K562 (cell line): ENCODE results near the gene ARHGEF17. TPM values are rescaled to one million over a fixed set of nuclear protein-coding genes. Genes with fewer than 3 reads are reported as not detected.

Experiments
- ATAC-seq: fragments of 200-7000 bp; cut with Tn5 transposase; 3 replicates; pipeline ENCODE4 v1.9.1; 2020; ENCODE audit warnings: moderate library complexity
- BruUV-seq: library from RNA; stranded (reverse); fragments of 400-500 nt; replicated peaks from 2 replicates; lab custom pipeline; 2021; lab: Mats Ljungman, UMichigan
- CTCF ChIA-PET: fragments of 300-600 bp; formaldehyde crosslinking; extraction: SDS; loops from one replicate; lab custom pipeline; 2021; ENCODE audit warnings: low intra/inter-chr PET ratio; lab: Yijun Ruan, JAX
- POLR2A ChIA-PET: fragments of 300-600, 350-650 bp; sonication (Branson Sonifier 250); formaldehyde crosslinking; extraction: SDS; loops from one replicate; lab custom pipeline; 2021; ENCODE audit warnings: antibody characterized with exemption, inconsistent platforms; lab: Yijun Ruan, JAX
- DNase-seq, 4 experiments: peaks; one replicate each; pipeline versions ENCODE4 v3.0.0 to v3.0.0-alpha.2; 2011 to 2018; ENCODE audit warnings: low spot score in 3 of 4, mixed read lengths in 3 of 4; ENCODE audit errors: extremely low read depth in 1 of 4
- FAIRE-seq: peaks from 2 replicates; lab custom pipeline; 2011; peaks lifted over from hg19 to GRCh38; lab: Jason Lieb, UNC
- H2AFZ ChIP-seq: 2 replicates; pipeline ENCODE4 v1.6.0; 2011; ENCODE audit warnings: low read depth, low read length, control low read depth, inconsistent platforms
- H3K27ac ChIP-seq: fragments of 200-600 bp; 3 replicates; pipeline ENCODE4 v1.8.0; 2011; ENCODE audit warnings: low read depth, mild to moderate bottlenecking, control low read depth, inconsistent platforms, low read length, moderate library complexity, mixed read lengths; ENCODE audit errors: extremely low read depth
- H3K27me3 ChIP-seq, 2 experiments: fragments of 300-600 bp in 1 of 2; 2 replicates in 1 of 2; 3 replicates in 1 of 2; pipeline versions ENCODE4 v1.6.0 to v1.8.0; 2011; ENCODE audit warnings: inconsistent platforms in 2 of 2, low read length in 2 of 2, mild to moderate bottlenecking in 1 of 2, mixed read lengths in 1 of 2, moderate library complexity in 1 of 2; ENCODE audit not compliant: control insufficient read depth in 2 of 2, insufficient read depth in 2 of 2
- H3K36me3 ChIP-seq: fragments of 300-600 bp; 3 replicates; pipeline ENCODE4 v1.8.0; 2011; ENCODE audit warnings: mild to moderate bottlenecking, low read length, inconsistent platforms; ENCODE audit not compliant: control insufficient read depth, insufficient read depth
- H3K4me1 ChIP-seq, 2 experiments: fragments of 200-600 bp in 1 of 2; replicated peaks in 1 of 2; 2 replicates in 1 of 2; 3 replicates in 1 of 2; pipeline versions ENCODE4 v1.5.1 to v1.8.0; 2011; ENCODE audit warnings: inconsistent platforms in 2 of 2, low read length in 2 of 2, mild to moderate bottlenecking in 1 of 2, mixed read lengths in 1 of 2, moderate library complexity in 1 of 2; ENCODE audit not compliant: control insufficient read depth in 2 of 2, insufficient read depth in 2 of 2
- H3K4me2 ChIP-seq: 2 replicates; pipeline ENCODE4 v1.6.1; 2011; ENCODE audit warnings: low read length, control low read depth, inconsistent platforms, mixed read lengths; ENCODE audit not compliant: insufficient read depth
- H3K4me3 ChIP-seq: fragments of 200-600 bp; sonication (generic), shearing (Covaris generic); 2 replicates; pipeline ENCODE4 v1.5.1; 2016; ENCODE audit warnings: control low read depth, inconsistent platforms
- H3K79me2 ChIP-seq: fragments of 200-600 bp; 3 replicates; pipeline ENCODE4 v1.8.0; 2011; ENCODE audit warnings: low read length, inconsistent platforms; ENCODE audit not compliant: control insufficient read depth, insufficient read depth
- H3K9ac ChIP-seq, 2 experiments: 2 replicates each; pipeline versions ENCODE4 v1.6.0 to v1.6.1; 2011; ENCODE audit warnings: low read depth in 2 of 2, low read length in 2 of 2, control low read depth in 1 of 2, inconsistent platforms in 1 of 2, mild to moderate bottlenecking in 1 of 2, mixed read lengths in 1 of 2; ENCODE audit not compliant: insufficient read depth in 1 of 2
- H3K9me1 ChIP-seq: one replicate; pipeline ENCODE4 v1.6.0; 2011; ENCODE audit warnings: inconsistent platforms, mild to moderate bottlenecking, low read length, moderate library complexity; ENCODE audit not compliant: control insufficient read depth, insufficient read depth
- H3K9me3 ChIP-seq: replicated peaks from 2 replicates; pipeline ENCODE4 v1.5.1; 2011; ENCODE audit warnings: low read depth, low read length, inconsistent platforms; ENCODE audit not compliant: control insufficient read depth, insufficient read depth
- H4K20me1 ChIP-seq: replicated peaks from 2 replicates; pipeline ENCODE4 v1.6.1; 2011; ENCODE audit warnings: low read length, inconsistent platforms, mixed read lengths; ENCODE audit not compliant: control insufficient read depth, insufficient read depth
- FOXJ2 ChIP-seq: fragments of 200-800 bp; sonication (Bioruptor generic); IDR thresholded peaks from 2 replicates; pipeline ENCODE4 v1.6.1; 2016; ENCODE audit warnings: missing genetic modification characterization, missing compliant biosample characterization
- FOXJ3 ChIP-seq: sonication (generic); formaldehyde crosslinking; IDR thresholded peaks from 2 replicates; pipeline ENCODE4 v1.4.0; 2020; ENCODE audit warnings: mild to moderate bottlenecking, missing genetic modification reagents
- NEUROD1 ChIP-seq: fragments of 150-350 bp; IDR thresholded peaks from 2 replicates; pipeline ENCODE4 v1.6.1; 2014; ENCODE audit warnings: borderline replicate concordance, low read length, low read depth; ENCODE audit not compliant: partially characterized antibody
- SUPT5H ChIP-seq: fragments of 450-650 bp; IDR thresholded peaks from 2 replicates; pipeline ENCODE4 v1.6.1; 2016
- ZNF695 ChIP-seq: fragments of 450-650 bp; formaldehyde crosslinking; IDR thresholded peaks from 2 replicates; pipeline ENCODE4 v1.4.0; 2020; ENCODE audit warnings: mild to moderate bottlenecking, moderate library complexity
- ZNF764 ChIP-seq: fragments of 250-450 bp; sonication (Bioruptor Pico); IDR thresholded peaks from 2 replicates; pipeline ENCODE4 v1.4.0; 2020; ENCODE audit warnings: low read depth, mild to moderate bottlenecking, moderate library complexity
- WGBS: fragments of 100-300 bp; shearing (Covaris generic); methylation state at CpG from one replicate; pipeline ENCODE4 v1.1.6; 2016; ENCODE audit warnings: low coverage, mixed read lengths; ENCODE audit not compliant: insufficient coverage; ENCODE audit errors: missing lambda C conversion rate; 5-methylcytosine and 5-hydroxymethylcytosine counted together
- in situ Hi-C: fragments of 300-500 bp; cut with MboI; formaldehyde crosslinking; loops from 4 replicates; pipeline ENCODE4 v1.15.0; 2018; ENCODE audit warnings: inconsistent platforms, mixed read lengths
- intact Hi-C: fragments of 100-400 bp; cut with micrococcal nuclease; formaldehyde crosslinking; loops from 2 replicates; pipeline ENCODE4 v1.14.2; 2022
- polyA plus RNA-seq, 8 experiments: library from polyadenylated mRNA; depleted of rRNA in 4 of 8; stranded (reverse) in 5 of 8; unstranded in 3 of 8; fragments of >200 nt; fragmentation: Nextera tagmentation in 2 of 8; fragmentation: Illumina TruSeq in 1 of 8; extraction: Ambion mirVana in 2 of 8; extraction: Trizol in 1 of 8; gene quantifications; 2 replicates each; pipeline versions ENCODE4 v1.2.1 to v1.2.3, GENCODE V29; 2011 to 2014; ENCODE audit warnings: inconsistent platforms in 1 of 8, missing spikeins in 1 of 8
- total RNA-seq, 7 experiments: library from RNA; depleted of rRNA in 6 of 7; stranded (reverse); fragments of >200 nt in 6 of 7; fragmentation: Illumina TruSeq in 2 of 7; extraction: Trizol in 2 of 7; gene quantifications; 2 replicates each; pipeline versions ENCODE4 v1.2.1 to v1.2.3, GENCODE V29; 2011 to 2021; ENCODE audit warnings: low replicate concordance in 1 of 7
- TF ChIP-seq, protein P1 (sequence below), 3 experiments: IDR thresholded peaks in 2 of 3; conservative IDR thresholded peaks in 1 of 3; 2 replicates each; pipeline ENCODE4 v1.5.1; 2011 to 2012; ENCODE audit warnings: low read length in 3 of 3, mild to moderate bottlenecking in 3 of 3, control low read depth in 2 of 3, improper control_type of control experiment in 1 of 3, inconsistent platforms in 1 of 3, low read depth in 1 of 3, mixed read lengths in 1 of 3, moderate library complexity in 1 of 3; ENCODE audit not compliant: insufficient read depth in 2 of 3
- TF ChIP-seq, protein P2 (sequence below): fragments of 450-650 bp; IDR thresholded peaks from 2 replicates; pipeline ENCODE4 v1.6.1; 2018; ENCODE audit not compliant: partially characterized antibody
- TF ChIP-seq, protein P3 (sequence below): fragments of 250-450 bp; sonication (Bioruptor Pico); IDR thresholded peaks from 2 replicates; pipeline ENCODE4 v1.5.0; 2020; ENCODE audit warnings: mild to moderate bottlenecking, borderline replicate concordance

Gene ARHGEF17
- total and polyA plus RNA-seq, 9 of the 15 experiments (the other 6 are each of a cell fraction or from before 2014, with no cell fraction given) = 0.04 to 0.68 (median 0.10) TPM; not detected in 2

DNA sequence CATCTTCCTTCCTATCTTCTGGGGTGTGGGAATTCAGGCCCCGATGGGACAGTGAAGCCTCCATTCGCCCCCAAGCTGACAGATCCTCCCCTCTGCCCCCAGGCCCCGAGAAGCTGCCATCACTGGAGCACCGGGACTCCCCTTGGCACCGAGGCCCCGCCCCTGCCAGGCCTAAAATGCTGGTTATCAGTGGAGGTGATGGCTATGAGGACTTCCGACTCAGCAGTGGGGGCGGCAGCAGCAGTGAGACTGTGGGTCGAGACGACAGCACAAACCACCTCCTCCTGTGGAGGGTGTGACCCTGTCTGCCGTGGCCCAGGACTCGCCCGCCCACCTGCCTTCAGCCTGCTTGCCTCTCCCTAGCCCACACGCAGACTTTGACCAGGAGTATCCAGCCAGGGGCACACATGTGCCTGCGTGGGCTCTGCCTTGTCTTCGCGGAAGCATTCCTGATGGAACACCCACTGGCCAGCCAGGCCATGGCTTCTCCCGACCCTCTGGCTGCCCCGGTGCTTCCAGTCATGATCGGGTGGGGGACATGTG lies 59.5 kb downstream of the ARHGEF17 start:
- no TSS peak for BruUV-seq
- no peak for FAIRE-seq
- CTCF ChIA-PET = no interaction called here
- Histone ChIP-seq H3K9me1 (peaks cover 12% of the 10 kb centered on the region), H3K36me3 (no peaks in the 10 kb centered on the region), H3K4me1 (peaks cover 0 to 18% of the 10 kb centered on the region in 2 experiments; a peak in 2 of 5 replicates), H3K27ac (no peak overlapping the region), H3K9ac (peak overlapping the region in 1 of 2 experiments; percentile 45; a peak in 1 of 4 replicates), H3K9me3 (no peaks in the 10 kb centered on the region), H3K27me3 (peaks cover 25 to 82% of the 10 kb centered on the region in 2 experiments; a peak in 4 of 5 replicates), H3K79me2 (no peaks in the 10 kb centered on the region), H3K4me2 (no peak overlapping the region), H3K4me3 (no peak overlapping the region), H4K20me1 (peaks cover 7% of the 10 kb centered on the region), H2AFZ (no peak overlapping the region)
- no peak for DNase-seq
- ATAC-seq = no peak
- in situ Hi-C loops (no loop called here), intact Hi-C loops (no loop called here)
- 7% methylated on average over 15 of the region's 20 CpGs for WGBS
- POLR2A ChIA-PET = interaction anchor here (1.0 kb wide), 1 partner anchor 16 kb away, joined by 3 read pairs; no protein-coding TSS in a partner anchor
- no peak for TF ChIP-seq SUPT5H
- TF ChIP-seq NEUROD1 = no peak
- TF ChIP-seq ZNF695 (CRISPR knock-in tag) = no peak
- TF ChIP-seq ZNF764 = no peak
- TF ChIP-seq, protein P1, sequence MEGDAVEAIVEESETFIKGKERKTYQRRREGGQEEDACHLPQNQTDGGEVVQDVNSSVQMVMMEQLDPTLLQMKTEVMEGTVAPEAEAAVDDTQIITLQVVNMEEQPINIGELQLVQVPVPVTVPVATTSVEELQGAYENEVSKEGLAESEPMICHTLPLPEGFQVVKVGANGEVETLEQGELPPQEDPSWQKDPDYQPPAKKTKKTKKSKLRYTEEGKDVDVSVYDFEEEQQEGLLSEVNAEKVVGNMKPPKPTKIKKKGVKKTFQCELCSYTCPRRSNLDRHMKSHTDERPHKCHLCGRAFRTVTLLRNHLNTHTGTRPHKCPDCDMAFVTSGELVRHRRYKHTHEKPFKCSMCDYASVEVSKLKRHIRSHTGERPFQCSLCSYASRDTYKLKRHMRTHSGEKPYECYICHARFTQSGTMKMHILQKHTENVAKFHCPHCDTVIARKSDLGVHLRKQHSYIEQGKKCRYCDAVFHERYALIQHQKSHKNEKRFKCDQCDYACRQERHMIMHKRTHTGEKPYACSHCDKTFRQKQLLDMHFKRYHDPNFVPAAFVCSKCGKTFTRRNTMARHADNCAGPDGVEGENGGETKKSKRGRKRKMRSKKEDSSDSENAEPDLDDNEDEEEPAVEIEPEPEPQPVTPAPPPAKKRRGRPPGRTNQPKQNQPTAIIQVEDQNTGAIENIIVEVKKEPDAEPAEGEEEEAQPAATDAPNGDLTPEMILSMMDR (IDR thresholded peaks at IDR 0.05 in 2 of 3, conservative IDR thresholded peaks at IDR 0.05 in 1 of 3; ENCODE audit: insufficient read depth in 2 of 3, low read depth in 1 of 3, low read length in 3 of 3) = no peak
- TF ChIP-seq, protein P2, sequence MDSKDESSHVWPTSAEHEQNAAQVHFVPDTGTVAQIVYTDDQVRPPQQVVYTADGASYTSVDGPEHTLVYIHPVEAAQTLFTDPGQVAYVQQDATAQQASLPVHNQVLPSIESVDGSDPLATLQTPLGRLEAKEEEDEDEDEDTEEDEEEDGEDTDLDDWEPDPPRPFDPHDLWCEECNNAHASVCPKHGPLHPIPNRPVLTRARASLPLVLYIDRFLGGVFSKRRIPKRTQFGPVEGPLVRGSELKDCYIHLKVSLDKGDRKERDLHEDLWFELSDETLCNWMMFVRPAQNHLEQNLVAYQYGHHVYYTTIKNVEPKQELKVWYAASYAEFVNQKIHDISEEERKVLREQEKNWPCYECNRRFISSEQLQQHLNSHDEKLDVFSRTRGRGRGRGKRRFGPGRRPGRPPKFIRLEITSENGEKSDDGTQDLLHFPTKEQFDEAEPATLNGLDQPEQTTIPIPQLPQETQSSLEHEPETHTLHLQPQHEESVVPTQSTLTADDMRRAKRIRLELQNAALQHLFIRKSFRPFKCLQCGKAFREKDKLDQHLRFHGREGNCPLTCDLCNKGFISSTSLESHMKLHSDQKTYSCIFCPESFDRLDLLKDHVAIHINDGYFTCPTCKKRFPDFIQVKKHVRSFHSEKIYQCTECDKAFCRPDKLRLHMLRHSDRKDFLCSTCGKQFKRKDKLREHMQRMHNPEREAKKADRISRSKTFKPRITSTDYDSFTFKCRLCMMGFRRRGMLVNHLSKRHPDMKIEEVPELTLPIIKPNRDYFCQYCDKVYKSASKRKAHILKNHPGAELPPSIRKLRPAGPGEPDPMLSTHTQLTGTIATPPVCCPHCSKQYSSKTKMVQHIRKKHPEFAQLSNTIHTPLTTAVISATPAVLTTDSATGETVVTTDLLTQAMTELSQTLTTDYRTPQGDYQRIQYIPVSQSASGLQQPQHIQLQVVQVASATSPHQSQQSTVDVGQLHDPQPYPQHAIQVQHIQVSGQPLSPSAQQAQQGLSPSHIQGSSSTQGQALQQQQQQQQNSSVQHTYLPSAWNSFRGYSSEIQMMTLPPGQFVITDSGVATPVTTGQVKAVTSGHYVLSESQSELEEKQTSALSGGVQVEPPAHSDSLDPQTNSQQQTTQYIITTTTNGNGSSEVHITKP = peak; percentile 56
- no peak for TF ChIP-seq FOXJ2 (tag)
- TF ChIP-seq, protein P3, sequence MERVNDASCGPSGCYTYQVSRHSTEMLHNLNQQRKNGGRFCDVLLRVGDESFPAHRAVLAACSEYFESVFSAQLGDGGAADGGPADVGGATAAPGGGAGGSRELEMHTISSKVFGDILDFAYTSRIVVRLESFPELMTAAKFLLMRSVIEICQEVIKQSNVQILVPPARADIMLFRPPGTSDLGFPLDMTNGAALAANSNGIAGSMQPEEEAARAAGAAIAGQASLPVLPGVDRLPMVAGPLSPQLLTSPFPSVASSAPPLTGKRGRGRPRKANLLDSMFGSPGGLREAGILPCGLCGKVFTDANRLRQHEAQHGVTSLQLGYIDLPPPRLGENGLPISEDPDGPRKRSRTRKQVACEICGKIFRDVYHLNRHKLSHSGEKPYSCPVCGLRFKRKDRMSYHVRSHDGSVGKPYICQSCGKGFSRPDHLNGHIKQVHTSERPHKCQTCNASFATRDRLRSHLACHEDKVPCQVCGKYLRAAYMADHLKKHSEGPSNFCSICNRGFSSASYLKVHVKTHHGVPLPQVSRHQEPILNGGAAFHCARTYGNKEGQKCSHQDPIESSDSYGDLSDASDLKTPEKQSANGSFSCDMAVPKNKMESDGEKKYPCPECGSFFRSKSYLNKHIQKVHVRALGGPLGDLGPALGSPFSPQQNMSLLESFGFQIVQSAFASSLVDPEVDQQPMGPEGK (CRISPR knock-in tag) = no peak
- no peak for TF ChIP-seq FOXJ3 (CRISPR knock-in tag)
